Panc1 (cell line): ENCODE measurements around the gene TRPV5.

Experiments used
- CTCF ChIP-seq: fragments of 450-650 bp; IDR thresholded peaks from 2 replicates; pipeline ENCODE4 v1.5.1; 2017; ENCODE audit warnings: mild to moderate bottlenecking
- SIN3A ChIP-seq: IDR thresholded peaks from 2 replicates; pipeline ENCODE4 v1.6.1; 2012; ENCODE audit warnings: low read depth, mild to moderate bottlenecking, low read length, moderate library complexity, borderline replicate concordance; ENCODE audit not compliant: insufficient read depth

- TF ChIP-seq CTCF (no peak), SIN3A (no peak)
Observed at GRCh38 chr7:142968229-142968628, 34.7 kb upstream of the TRPV5 start.
